GM19351 (cell line): ENCODE measurements around the gene PPEF1.

ENCODE experiments used
- ATAC-seq: cut with Tn5 transposase; IDR thresholded peaks from one replicate; pipeline ENCODE4 v1.9.1; 2021; ENCODE audit warnings: mild to moderate bottlenecking, moderate library complexity; ENCODE audit not compliant: unreplicated experiment

PPEF1 gene

DNA sequence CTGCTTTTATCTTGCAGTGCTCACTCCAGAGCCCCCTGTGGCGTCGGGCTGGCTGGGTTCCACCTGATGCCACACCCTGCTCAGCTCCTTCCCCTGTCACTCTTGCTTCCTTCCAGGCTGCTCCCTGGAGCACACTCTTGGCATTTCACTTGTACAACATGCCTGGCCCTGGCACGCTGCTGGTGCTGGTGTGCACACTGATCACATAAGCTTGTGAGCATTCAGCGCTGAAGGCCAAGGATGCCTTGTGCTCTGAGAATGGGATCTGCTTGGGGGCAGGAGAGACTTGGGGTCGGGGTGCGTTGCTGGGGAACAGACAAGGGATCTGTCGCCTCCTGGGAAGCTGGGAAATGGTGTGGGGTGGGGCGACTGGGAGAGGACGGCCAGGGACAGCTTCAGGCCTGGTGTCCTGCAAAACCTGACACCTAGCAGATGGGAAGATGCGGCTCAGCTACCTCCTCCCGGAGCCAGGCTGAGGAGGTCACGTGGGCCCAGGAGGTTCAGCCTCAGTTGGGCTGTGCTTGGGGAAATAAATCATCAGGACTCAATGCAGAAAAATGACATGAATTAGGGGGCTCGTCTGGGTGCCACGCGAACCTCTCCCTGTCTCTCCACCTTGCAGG lies 167.9 kb downstream of the PPEF1 start:
- no peak for ATAC-seq

- no peak for ATAC-seq
Observed at GRCh38 chrX:18877469-18877868, 170.0 kb downstream of the PPEF1 start.
